ENCODE measurements around the gene MSANTD2.

- TF ChIP-seq FOSL2 (IDR thresholded peaks at IDR 0.05): no peak
- TF ChIP-seq FOSL2 (CRISPR knock-in tag; IDR thresholded peaks at IDR 0.05): no peak
- no peak for TF ChIP-seq ZFP36 (IDR thresholded peaks at IDR 0.05; ENCODE audit: borderline replicate concordance, partially characterized antibody)
- no peak for TF ChIP-seq CTCF (IDR thresholded peaks at IDR 0.05)
- no peak for TF ChIP-seq BCL3 (IDR thresholded peaks at IDR 0.05)
- no peak for TF ChIP-seq RCOR1 (IDR thresholded peaks at IDR 0.05; ENCODE audit: low read depth, low read length)
- no peak for TF ChIP-seq MAX (IDR thresholded peaks at IDR 0.05)
- TF ChIP-seq CBX2 (IDR thresholded peaks at IDR 0.05; ENCODE audit: borderline replicate concordance, low read depth): no peak
- no peak for TF ChIP-seq JUN (IDR thresholded peaks at IDR 0.05)
- no peak for TF ChIP-seq MAFK (IDR thresholded peaks at IDR 0.05; ENCODE audit: partially characterized antibody)
Measured at GRCh38 chr11:124760806-124761205, 39.4 kb downstream of the MSANTD2 start.
